ENCODE data around the gene MRPL47. TPM values are rescaled to one million over a fixed set of nuclear protein-coding genes. Genes with fewer than 3 reads are reported as not detected.

Gene MRPL47
- total and polyA plus RNA-seq, 2 experiments from 2014 or later: 38.3 to 63.8 TPM

GRCh38 chr3:179565496-179565895 lies 38.9 kb downstream of the MRPL47 start:
- Histone ChIP-seq H3K9me3 (ENCODE audit: low read depth) (no peaks in the 10 kb centered on the region), H3K4me2 (no peak overlapping the region), H3K9me2 (replicated peaks; ENCODE audit: insufficient read depth) (no peaks in the 10 kb centered on the region), H4K20me1 (ENCODE audit: insufficient read depth, poor library complexity, severe bottlenecking) (peaks cover 8% of the 10 kb centered on the region), H3K4me1 (ENCODE audit: insufficient read depth) (peaks cover 9% of the 10 kb centered on the region), H3K4me3 (no peak overlapping the region), H3K79me2 (peaks cover 50% of the 10 kb centered on the region), H2AFZ (no peak overlapping the region), H3K27ac (no peak overlapping the region), H3K27me3 (no peaks in the 10 kb centered on the region), H3K36me3 (replicated peaks; ENCODE audit: insufficient read depth, low read depth) (no peaks in the 10 kb centered on the region)
- DNase-seq (ENCODE audit: low spot score): no peak
- no peak for TF ChIP-seq CTCF (IDR thresholded peaks at IDR 0.05; ENCODE audit: poor library complexity)
- TF ChIP-seq EZH2 (IDR thresholded peaks at IDR 0.05; ENCODE audit: borderline replicate concordance): no peak
- no peak for TF ChIP-seq EZH2phosphoT487 (IDR thresholded peaks at IDR 0.05; ENCODE audit: low read depth, severe bottlenecking, unreplicated experiment)
- 89% methylated on average over 3 of the region's 3 CpGs for WGBS (ENCODE audit: low lambda C conversion rate, missing lambda C conversion rate)

DNA sequence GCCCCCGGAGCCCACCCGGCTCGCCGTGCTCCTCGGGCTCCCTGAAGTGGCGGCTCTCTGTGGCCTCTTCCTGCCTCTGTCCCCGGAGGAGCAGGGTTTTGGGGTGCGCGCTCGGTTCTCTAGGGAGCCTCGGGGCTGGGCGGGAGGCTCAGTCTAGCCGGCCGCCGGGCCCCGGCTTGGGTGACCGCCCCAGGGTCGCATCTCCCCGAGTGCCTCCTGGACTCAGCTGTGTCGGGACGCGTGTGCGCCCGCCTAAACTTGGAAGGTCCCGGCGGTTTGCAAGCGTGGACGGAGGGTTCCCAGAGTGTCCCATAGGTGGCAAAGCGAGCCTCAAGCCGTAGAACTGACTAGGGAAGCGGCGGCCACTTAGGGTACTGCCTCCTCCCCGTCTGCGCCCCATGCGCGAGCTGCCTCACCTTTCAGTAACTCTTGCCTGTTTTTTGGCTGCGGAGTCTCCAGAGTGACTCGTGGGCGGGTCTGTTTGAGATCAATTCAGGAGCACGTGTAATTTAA lies 41.1 kb downstream of the MRPL47 start:
- Histone ChIP-seq H3K9me2 (replicated peaks; ENCODE audit: insufficient read depth) (no peaks in the 10 kb centered on the region), H3K27ac (peak overlapping the region; percentile 80), H3K79me2 (peaks cover 44% of the 10 kb centered on the region), H4K20me1 (ENCODE audit: insufficient read depth, poor library complexity, severe bottlenecking) (no peaks in the 10 kb centered on the region), H2AFZ (peak overlapping the region; percentile 50), H3K9me3 (ENCODE audit: low read depth) (no peaks in the 10 kb centered on the region), H3K36me3 (replicated peaks; ENCODE audit: insufficient read depth, low read depth) (no peaks in the 10 kb centered on the region), H3K4me1 (ENCODE audit: insufficient read depth) (peaks cover 9% of the 10 kb centered on the region), H3K4me2 (peak overlapping the region; percentile 88), H3K27me3 (no peaks in the 10 kb centered on the region), H3K4me3 (peak overlapping the region; percentile 75)
- DNase-seq (ENCODE audit: low spot score): peak; percentile 88
- under 1% methylated on average over 38 of the region's 40 CpGs for WGBS (ENCODE audit: low lambda C conversion rate, missing lambda C conversion rate)
- TF ChIP-seq EZH2 (IDR thresholded peaks at IDR 0.05; ENCODE audit: borderline replicate concordance) (no peak), CTCF (IDR thresholded peaks at IDR 0.05; ENCODE audit: poor library complexity) (peak; percentile 29)

DNA sequence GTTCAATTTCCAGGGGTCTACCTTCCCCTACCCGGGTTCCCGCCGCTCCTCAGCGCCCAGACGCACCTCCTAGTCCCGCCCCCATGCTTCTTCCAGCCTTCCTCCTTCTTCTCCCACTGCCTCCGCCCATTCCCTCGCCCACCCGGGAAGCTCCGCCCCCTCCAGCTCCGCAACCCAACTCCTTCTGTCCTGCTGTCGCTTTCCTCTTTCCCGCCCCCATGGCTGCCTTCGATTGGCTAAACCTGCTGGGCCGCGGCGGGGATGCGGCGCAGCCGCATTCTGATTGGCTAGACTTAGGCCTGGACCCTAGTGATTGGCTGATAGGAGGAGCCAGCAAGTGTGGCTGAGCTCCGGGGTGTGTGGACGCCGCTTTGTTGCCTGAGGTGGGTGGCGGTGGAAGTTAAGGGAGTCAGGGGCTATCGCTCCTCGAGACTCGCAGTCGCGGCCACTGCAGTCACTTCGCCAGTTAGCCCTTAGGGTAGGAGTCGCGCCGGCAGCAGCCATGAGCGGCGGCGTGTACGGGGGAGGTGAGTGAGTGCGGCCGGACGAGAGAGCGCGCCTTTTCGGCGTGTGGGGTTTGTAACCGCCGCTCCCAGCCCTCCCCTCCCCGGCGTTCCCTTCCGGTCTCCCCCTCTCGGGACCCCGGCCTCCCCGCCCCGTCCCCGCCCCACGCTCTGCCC lies 41.7 kb downstream of the MRPL47 start, which contains the start of gene ACTL6A:
ACTL6A (plus strand) TSS at position 336 of the 680 bp plus-strand sequence; CDS start at position 503, 167 bp downstream.
- H3K9me2 ChIP-seq (replicated peaks; ENCODE audit: insufficient read depth): no peaks in the 10 kb centered on the region
- no peaks in the 10 kb centered on the region for H3K27me3 ChIP-seq
- no peaks in the 10 kb centered on the region for H4K20me1 ChIP-seq (ENCODE audit: insufficient read depth, poor library complexity, severe bottlenecking)
- peak within 1 kb of the TSS; percentile 88 for H3K4me2 ChIP-seq
- H2AFZ ChIP-seq: peak within 1 kb of the TSS; percentile 68
- no peaks in the 10 kb centered on the region for H3K9me3 ChIP-seq (ENCODE audit: low read depth)
- H3K4me1 ChIP-seq (ENCODE audit: insufficient read depth): peaks cover 9% of the 10 kb centered on the region
- peak within 1 kb of the TSS; percentile 75 for H3K4me3 ChIP-seq
- H3K27ac ChIP-seq: peak within 1 kb of the TSS; percentile 80
- WGBS (ENCODE audit: low lambda C conversion rate, missing lambda C conversion rate): 2% methylated on average over 32 of the region's 55 CpGs
- TF ChIP-seq EZH2 (IDR thresholded peaks at IDR 0.05; ENCODE audit: borderline replicate concordance): no peak
- no peak for TF ChIP-seq CTCF (IDR thresholded peaks at IDR 0.05; ENCODE audit: poor library complexity)
- no peak for TF ChIP-seq EZH2phosphoT487 (IDR thresholded peaks at IDR 0.05; ENCODE audit: low read depth, severe bottlenecking, unreplicated experiment)
- DNase-seq (ENCODE audit: low spot score): peak; percentile 100
- peaks cover 40% of the 10 kb centered on the region for H3K79me2 ChIP-seq
- no peaks in the 10 kb centered on the region for H3K36me3 ChIP-seq (replicated peaks; ENCODE audit: insufficient read depth, low read depth)
